ENCODE data around the gene GSTM5. TPM values are rescaled to one million over a fixed set of nuclear protein-coding genes. Genes with fewer than 3 reads are reported as not detected.
"Not testable (repeated sequence)": the region's sequence is repeated elsewhere in the genome, so short reads cannot be mapped to it uniquely, and the experiment has no call there.

The GSTM5 gene
- total RNA-seq (2021) (0.09 to 0.16 TPM (median 0.11 TPM) in 3 replicates), Bru-seq, nascent RNA (not detected)
- long read RNA-seq, experiment 1, partial matches to known transcripts, result 1 of 2 reads
- long read RNA-seq, experiment 1, other reads (novel, unspliced or antisense), result 1 of 2 reads
- long read RNA-seq, experiment 2, result 0 reads
- long read RNA-seq, experiment 3, result 0 reads

DNA sequence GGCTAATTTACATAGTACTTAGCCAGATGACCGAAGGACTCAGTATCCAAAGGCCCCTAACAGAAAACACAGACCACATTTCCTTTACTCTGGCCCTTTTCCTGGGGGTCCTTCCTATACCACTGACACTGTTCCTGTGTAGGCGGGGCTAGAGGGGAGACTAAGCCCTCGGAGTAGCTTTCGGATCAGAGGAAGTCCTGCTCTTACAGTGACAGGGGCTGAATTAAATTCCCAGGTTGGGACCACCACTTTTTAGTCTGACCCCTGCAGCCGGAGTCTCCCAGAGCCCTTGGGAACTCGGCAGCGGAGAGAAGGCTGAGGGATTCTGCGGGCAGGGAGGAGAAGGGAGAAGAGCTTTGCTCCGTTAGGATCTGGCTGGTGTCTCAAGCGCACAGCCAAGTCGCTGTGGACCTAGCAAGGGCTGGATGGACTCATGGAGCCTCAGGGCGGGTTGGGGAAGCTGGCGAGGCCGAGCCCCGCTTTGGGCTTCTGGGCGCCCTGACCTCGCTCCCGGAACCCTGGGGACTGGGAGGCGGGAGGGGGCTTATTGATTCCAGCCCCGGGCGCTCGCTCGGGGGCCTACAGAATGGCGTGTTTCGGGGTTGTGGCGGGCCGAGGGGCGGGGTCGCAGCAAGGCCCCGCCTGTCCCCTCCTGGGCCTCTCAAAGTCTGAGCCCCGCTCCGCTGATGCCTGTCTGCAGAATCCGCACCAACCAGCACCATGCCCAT lies at the start of gene GSTM5:
Gene GSTM5 (plus strand): TSS at position 659 of the 728 bp plus-strand sequence. CDS start 62 bp downstream, at position 721.
- H3K4me3 Mint-ChIP-seq; H3K27me3 Mint-ChIP-seq (ENCODE audit: low read depth); DNase-seq (ENCODE audit: low spot score); POLR2A ChIA-PET; ATAC-seq; H3K4me1 Mint-ChIP-seq; H3K27ac Mint-ChIP-seq: not testable (repeated sequence)
- CTCF ChIA-PET, result interaction anchor here (0.6 to 0.9 kb wide), 2 partner anchors 72 to 81 kb away, joined by 4 read pairs; no protein-coding TSS in a partner anchor
- Mint-ChIP-seq H3K36me3 (peaks cover 15% of the 10 kb centered on the region), H3K9me3 (peaks cover 27% of the 10 kb centered on the region)

DNA sequence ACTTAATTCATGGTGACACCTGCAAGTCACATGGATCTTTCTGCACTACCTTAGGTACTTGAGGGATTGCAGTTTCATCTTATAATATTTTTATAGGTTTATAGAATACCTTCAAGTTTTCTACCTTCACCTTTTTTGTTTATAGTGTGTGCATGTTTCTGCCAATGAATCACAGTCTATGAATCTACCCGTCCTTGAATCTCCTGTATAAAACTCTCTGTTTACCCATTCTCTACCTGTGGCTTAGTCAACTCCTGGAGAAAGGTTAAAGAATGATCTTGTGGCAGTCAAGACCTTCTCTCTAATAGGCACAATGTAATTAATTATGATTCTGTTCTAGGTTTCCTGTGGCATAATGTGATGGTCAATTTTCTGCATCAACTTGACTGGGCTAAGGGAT lies 47.4 kb upstream of the GSTM5 start:
- Mint-ChIP-seq H3K9me3 (no peaks in the 10 kb centered on the region), H3K36me3 (no peaks in the 10 kb centered on the region), H3K27me3 (ENCODE audit: low read depth) (peaks cover 3% of the 10 kb centered on the region), H3K4me1 (peaks cover 6% of the 10 kb centered on the region), H3K4me3 (no peak overlapping the region), H3K27ac (no peak overlapping the region)
- no peak for DNase-seq (ENCODE audit: low spot score)
- ATAC-seq, result no peak
- CTCF ChIA-PET, result interaction anchor here (3.9 kb wide), 1 partner anchor 25 kb away, joined by 12 read pairs; no protein-coding TSS in a partner anchor
- TF ChIP-seq, protein P1, sequence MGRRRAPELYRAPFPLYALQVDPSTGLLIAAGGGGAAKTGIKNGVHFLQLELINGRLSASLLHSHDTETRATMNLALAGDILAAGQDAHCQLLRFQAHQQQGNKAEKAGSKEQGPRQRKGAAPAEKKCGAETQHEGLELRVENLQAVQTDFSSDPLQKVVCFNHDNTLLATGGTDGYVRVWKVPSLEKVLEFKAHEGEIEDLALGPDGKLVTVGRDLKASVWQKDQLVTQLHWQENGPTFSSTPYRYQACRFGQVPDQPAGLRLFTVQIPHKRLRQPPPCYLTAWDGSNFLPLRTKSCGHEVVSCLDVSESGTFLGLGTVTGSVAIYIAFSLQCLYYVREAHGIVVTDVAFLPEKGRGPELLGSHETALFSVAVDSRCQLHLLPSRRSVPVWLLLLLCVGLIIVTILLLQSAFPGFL (CRISPR knock-in tag; IDR thresholded peaks at IDR 0.05; ENCODE audit: borderline replicate concordance), result no peak
- TF ChIP-seq, protein P2, sequence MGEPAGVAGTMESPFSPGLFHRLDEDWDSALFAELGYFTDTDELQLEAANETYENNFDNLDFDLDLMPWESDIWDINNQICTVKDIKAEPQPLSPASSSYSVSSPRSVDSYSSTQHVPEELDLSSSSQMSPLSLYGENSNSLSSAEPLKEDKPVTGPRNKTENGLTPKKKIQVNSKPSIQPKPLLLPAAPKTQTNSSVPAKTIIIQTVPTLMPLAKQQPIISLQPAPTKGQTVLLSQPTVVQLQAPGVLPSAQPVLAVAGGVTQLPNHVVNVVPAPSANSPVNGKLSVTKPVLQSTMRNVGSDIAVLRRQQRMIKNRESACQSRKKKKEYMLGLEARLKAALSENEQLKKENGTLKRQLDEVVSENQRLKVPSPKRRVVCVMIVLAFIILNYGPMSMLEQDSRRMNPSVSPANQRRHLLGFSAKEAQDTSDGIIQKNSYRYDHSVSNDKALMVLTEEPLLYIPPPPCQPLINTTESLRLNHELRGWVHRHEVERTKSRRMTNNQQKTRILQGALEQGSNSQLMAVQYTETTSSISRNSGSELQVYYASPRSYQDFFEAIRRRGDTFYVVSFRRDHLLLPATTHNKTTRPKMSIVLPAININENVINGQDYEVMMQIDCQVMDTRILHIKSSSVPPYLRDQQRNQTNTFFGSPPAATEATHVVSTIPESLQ (CRISPR knock-in tag; IDR thresholded peaks at IDR 0.05), result no peak
- TF ChIP-seq ZBTB21 (CRISPR knock-in tag; IDR thresholded peaks at IDR 0.05; ENCODE audit: borderline replicate concordance) (no peak), CBFB (CRISPR knock-in tag; IDR thresholded peaks at IDR 0.05; ENCODE audit: low read depth) (no peak), EMX1 (CRISPR knock-in tag; IDR thresholded peaks at IDR 0.05) (no peak), ZNF219 (CRISPR knock-in tag; IDR thresholded peaks at IDR 0.05; ENCODE audit: borderline replicate concordance) (no peak), SMAD4 (CRISPR knock-in tag; IDR thresholded peaks at IDR 0.05) (no peak), NFYB (CRISPR knock-in tag; conservative IDR thresholded peaks at IDR 0.05; ENCODE audit: low read depth) (no peak), SP1 (CRISPR knock-in tag; conservative IDR thresholded peaks at IDR 0.05) (no peak), JUN (CRISPR knock-in tag; IDR thresholded peaks at IDR 0.05) (no peak), ZNF396 (CRISPR knock-in tag; IDR thresholded peaks at IDR 0.05; ENCODE audit: borderline replicate concordance) (no peak), GABPB1 (CRISPR knock-in tag; IDR thresholded peaks at IDR 0.05) (no peak), ZNF138 (CRISPR knock-in tag; conservative IDR thresholded peaks at IDR 0.05) (no peak), ZNF416 (CRISPR knock-in tag; IDR thresholded peaks at IDR 0.05) (no peak), GRHL2 (CRISPR knock-in tag; IDR thresholded peaks at IDR 0.05; ENCODE audit: insufficient replicate concordance, severe bottlenecking) (no peak)
- TF ChIP-seq, protein P3, sequence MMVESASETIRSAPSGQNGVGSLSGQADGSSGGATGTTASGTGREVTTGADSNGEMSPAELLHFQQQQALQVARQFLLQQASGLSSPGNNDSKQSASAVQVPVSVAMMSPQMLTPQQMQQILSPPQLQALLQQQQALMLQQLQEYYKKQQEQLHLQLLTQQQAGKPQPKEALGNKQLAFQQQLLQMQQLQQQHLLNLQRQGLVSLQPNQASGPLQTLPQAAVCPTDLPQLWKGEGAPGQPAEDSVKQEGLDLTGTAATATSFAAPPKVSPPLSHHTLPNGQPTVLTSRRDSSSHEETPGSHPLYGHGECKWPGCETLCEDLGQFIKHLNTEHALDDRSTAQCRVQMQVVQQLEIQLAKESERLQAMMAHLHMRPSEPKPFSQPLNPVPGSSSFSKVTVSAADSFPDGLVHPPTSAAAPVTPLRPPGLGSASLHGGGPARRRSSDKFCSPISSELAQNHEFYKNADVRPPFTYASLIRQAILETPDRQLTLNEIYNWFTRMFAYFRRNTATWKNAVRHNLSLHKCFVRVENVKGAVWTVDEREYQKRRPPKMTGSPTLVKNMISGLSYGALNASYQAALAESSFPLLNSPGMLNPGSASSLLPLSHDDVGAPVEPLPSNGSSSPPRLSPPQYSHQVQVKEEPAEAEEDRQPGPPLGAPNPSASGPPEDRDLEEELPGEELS (CRISPR knock-in tag; IDR thresholded peaks at IDR 0.05), result no peak
- TF ChIP-seq, protein P4, sequence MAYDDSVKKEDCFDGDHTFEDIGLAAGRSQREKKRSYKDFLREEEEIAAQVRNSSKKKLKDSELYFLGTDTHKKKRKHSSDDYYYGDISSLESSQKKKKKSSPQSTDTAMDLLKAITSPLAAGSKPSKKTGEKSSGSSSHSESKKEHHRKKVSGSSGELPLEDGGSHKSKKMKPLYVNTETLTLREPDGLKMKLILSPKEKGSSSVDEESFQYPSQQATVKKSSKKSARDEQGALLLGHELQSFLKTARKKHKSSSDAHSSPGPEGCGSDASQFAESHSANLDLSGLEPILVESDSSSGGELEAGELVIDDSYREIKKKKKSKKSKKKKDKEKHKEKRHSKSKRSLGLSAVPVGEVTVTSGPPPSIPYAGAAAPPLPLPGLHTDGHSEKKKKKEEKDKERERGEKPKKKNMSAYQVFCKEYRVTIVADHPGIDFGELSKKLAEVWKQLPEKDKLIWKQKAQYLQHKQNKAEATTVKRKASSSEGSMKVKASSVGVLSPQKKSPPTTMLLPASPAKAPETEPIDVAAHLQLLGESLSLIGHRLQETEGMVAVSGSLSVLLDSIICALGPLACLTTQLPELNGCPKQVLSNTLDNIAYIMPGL (CRISPR knock-in tag; IDR thresholded peaks at IDR 0.05), result no peak
- TF ChIP-seq, protein P5, sequence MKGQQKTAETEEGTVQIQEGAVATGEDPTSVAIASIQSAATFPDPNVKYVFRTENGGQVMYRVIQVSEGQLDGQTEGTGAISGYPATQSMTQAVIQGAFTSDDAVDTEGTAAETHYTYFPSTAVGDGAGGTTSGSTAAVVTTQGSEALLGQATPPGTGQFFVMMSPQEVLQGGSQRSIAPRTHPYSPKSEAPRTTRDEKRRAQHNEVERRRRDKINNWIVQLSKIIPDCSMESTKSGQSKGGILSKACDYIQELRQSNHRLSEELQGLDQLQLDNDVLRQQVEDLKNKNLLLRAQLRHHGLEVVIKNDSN (CRISPR knock-in tag; IDR thresholded peaks at IDR 0.05), result no peak
- TF ChIP-seq, protein P6, sequence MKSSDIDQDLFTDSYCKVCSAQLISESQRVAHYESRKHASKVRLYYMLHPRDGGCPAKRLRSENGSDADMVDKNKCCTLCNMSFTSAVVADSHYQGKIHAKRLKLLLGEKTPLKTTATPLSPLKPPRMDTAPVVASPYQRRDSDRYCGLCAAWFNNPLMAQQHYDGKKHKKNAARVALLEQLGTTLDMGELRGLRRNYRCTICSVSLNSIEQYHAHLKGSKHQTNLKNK (CRISPR knock-in tag; IDR thresholded peaks at IDR 0.05), result no peak
- TF ChIP-seq, protein P7, sequence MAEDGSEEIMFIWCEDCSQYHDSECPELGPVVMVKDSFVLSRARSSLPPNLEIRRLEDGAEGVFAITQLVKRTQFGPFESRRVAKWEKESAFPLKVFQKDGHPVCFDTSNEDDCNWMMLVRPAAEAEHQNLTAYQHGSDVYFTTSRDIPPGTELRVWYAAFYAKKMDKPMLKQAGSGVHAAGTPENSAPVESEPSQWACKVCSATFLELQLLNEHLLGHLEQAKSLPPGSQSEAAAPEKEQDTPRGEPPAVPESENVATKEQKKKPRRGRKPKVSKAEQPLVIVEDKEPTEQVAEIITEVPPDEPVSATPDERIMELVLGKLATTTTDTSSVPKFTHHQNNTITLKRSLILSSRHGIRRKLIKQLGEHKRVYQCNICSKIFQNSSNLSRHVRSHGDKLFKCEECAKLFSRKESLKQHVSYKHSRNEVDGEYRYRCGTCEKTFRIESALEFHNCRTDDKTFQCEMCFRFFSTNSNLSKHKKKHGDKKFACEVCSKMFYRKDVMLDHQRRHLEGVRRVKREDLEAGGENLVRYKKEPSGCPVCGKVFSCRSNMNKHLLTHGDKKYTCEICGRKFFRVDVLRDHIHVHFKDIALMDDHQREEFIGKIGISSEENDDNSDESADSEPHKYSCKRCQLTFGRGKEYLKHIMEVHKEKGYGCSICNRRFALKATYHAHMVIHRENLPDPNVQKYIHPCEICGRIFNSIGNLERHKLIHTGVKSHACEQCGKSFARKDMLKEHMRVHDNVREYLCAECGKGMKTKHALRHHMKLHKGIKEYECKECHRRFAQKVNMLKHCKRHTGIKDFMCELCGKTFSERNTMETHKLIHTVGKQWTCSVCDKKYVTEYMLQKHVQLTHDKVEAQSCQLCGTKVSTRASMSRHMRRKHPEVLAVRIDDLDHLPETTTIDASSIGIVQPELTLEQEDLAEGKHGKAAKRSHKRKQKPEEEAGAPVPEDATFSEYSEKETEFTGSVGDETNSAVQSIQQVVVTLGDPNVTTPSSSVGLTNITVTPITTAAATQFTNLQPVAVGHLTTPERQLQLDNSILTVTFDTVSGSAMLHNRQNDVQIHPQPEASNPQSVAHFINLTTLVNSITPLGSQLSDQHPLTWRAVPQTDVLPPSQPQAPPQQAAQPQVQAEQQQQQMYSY (CRISPR knock-in tag; IDR thresholded peaks at IDR 0.05), result no peak
- POLR2A ChIA-PET, result no interaction called here

Data from WTC11 (cell line).